Activated CD4-positive, alpha-beta T cell treated with anti-CD3 and anti-CD28 coated beads, Interleukin-2, amount 10 ng/mL, durations not matched to agents 24 days and 14 days (primary cell): ENCODE data around the gene DDX1. TPM values are rescaled to one million over a fixed set of nuclear protein-coding genes. Genes with fewer than 3 reads are reported as not detected.
"Not testable (repeated sequence)": the region's sequence is repeated elsewhere in the genome, so short reads cannot be mapped to it uniquely, and the experiment has no call there.

Source experiments
- DNase-seq: peaks from one replicate; pipeline ENCODE4 v3.0.0; 2022
- H3K27ac Mint-ChIP-seq: one replicate; pipeline ENCODE4 v1.8.0; 2022; ENCODE audit warnings: mild to moderate bottlenecking, mixed read lengths
- H3K27me3 Mint-ChIP-seq: one replicate; pipeline ENCODE4 v1.8.0; 2022; ENCODE audit warnings: mixed read lengths
- H3K36me3 Mint-ChIP-seq: one replicate; pipeline ENCODE4 v1.8.0; 2022; ENCODE audit warnings: low read depth, mild to moderate bottlenecking, mixed read lengths
- H3K4me1 Mint-ChIP-seq: one replicate; pipeline ENCODE4 v1.8.0; 2021; ENCODE audit warnings: mixed read lengths
- H3K4me3 Mint-ChIP-seq: one replicate; pipeline ENCODE4 v1.8.0; 2022; ENCODE audit warnings: mild to moderate bottlenecking, moderate library complexity, mixed read lengths
- H3K9me3 Mint-ChIP-seq: one replicate; pipeline ENCODE4 v1.8.0; 2021; ENCODE audit warnings: mixed read lengths
- intact Hi-C: fragments of 100-400 bp; cut with micrococcal nuclease; formaldehyde crosslinking; loops from one replicate; pipeline ENCODE4 v1.15.1; 2023
- total RNA-seq: library from RNA; stranded (reverse); gene quantifications from 2 replicates; pipeline ENCODE4 v1.2.3, GENCODE V29; 2022

DDX1 gene
- total RNA-seq, 1 donor from 2014 or later, result 116 TPM

DNA sequence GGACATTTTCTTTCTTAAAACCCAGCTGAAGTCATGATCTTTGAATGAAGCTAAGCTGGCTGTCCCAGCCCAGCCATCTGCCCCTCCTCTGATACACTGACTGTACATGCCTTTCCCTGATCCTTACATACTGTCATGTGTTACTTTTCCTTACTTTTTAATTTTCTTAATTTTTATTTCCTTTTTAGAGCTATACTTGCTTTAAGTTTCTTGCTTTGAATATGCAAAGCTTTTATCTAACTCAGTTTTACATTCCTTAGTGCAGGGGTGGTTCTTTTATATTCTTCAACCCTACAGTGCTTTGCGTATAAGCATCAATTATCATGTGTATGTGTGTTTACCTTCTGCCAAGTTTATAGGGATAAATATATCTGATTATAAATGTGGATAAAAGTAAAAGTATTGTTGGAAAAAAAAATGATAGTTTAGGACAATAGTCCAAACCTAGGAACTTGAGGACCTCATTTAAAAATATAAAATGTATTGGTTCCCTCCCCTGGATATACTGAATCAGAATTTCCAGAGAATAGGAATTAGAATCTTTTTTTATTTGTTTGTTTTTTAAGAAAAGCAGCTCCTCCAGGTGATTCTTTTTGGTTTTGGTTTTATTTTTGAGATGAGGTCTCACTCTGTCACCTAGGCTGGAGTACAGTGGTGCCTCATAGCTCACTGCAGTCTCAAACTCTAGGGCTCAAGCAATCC, 17.8 kb downstream of the DDX1 start:
- Mint-ChIP-seq H3K9me3 (no peaks in the 10 kb centered on the region), H3K27ac (no peak overlapping the region), H3K36me3 (peaks cover 55% of the 10 kb centered on the region), H3K4me1 (no peaks in the 10 kb centered on the region), H3K27me3 (no peaks in the 10 kb centered on the region), H3K4me3 (no peak overlapping the region)
- intact Hi-C loops, result no loop called here
- DNase-seq, result no peak

DNA sequence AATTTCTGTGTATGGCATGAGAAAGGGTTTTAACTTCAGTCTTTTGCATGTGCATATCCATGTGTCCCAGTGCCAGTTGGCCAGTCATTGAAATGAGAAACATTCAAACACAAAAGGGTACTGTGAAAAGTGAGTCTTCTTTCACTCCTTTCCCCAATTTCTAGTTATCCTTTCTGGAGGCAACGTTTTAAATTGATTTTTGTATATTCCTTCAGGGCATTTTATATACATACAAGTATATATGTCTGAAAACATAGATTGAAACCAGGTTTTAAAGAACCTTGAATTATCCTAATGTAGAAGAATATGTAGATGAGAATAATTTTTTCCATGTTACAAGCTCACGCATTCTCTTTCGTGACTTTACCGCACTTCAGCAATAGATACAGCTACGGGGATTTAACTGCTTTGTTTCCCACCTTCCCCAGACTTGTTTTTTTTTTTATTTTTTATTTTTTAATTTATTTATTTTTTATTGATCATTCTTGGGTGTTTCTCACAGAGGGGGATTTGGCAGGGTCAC, 18.8 kb downstream of the DDX1 start:
- DNase-seq, result no peak
- no peaks in the 10 kb centered on the region for H3K9me3 Mint-ChIP-seq
- no peak overlapping the region for H3K4me3 Mint-ChIP-seq
- H3K27ac Mint-ChIP-seq, result no peak overlapping the region
- intact Hi-C loops, result no loop called here
- H3K27me3 Mint-ChIP-seq, result no peaks in the 10 kb centered on the region
- H3K4me1 Mint-ChIP-seq, result no peaks in the 10 kb centered on the region
- peaks cover 51% of the 10 kb centered on the region for H3K36me3 Mint-ChIP-seq

- not testable (repeated sequence) for H3K4me1 Mint-ChIP-seq
These were observed 20.4 kb downstream of the DDX1 start for GRCh38 chr2:15612101-15612500.

GRCh38 chr2:15613736-15614429, 22.2 kb downstream of the DDX1 start:
- Mint-ChIP-seq H3K4me1 (no peaks in the 10 kb centered on the region), H3K36me3 (peaks cover 43% of the 10 kb centered on the region), H3K9me3 (no peaks in the 10 kb centered on the region), H3K27ac (no peak overlapping the region), H3K4me3 (no peak overlapping the region), H3K27me3 (no peaks in the 10 kb centered on the region)
- intact Hi-C loops, result no loop called here
- DNase-seq, result no peak

More at GRCh38 chr2:15612101-15612500, 20.4 kb downstream of the DDX1 start:
- intact Hi-C loops, DNase-seq, H3K27me3 Mint-ChIP-seq, H3K27ac Mint-ChIP-seq, H3K4me3 Mint-ChIP-seq, H3K9me3 Mint-ChIP-seq: not testable (repeated sequence)
- H3K36me3 Mint-ChIP-seq, result peaks cover 50% of the 10 kb centered on the region

DNA sequence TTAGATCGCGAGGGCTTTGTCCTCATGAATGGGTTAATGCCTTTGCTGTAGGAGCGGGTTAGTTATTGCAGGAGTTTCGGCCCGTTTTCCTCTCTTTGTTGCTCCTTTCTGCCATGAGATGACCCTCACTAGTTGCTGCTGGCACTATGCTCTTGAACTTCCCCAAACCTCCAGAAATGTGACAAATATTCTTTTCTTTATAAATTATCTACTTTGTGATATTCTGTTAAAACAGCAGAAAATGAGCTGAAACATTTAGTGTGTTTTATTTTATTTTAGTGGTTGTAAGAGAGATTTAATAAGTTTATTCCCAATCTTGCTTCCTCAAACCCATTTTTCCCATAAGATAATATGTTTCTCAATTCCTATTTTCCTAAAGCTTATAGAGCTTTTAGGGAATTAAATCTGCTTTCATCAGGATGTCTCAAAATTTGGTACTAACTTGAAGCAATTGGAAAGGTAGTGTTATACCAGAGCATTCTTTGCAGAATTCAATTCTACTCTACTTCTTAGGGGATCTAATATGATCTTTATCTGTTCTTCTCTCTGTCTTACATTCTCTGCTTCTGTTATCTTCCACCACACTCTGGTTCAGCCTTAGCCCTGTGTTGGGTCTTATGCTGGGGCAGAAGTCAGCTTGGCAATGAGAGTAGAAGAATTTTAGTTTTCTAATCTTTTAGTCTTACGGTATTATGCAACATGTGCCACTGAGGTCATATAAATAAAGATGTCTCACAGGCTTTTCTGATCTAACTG, 23.1 kb downstream of the DDX1 start:
- Mint-ChIP-seq H3K27me3 (no peaks in the 10 kb centered on the region), H3K27ac (no peak overlapping the region), H3K4me3 (no peak overlapping the region), H3K36me3 (peaks cover 40% of the 10 kb centered on the region), H3K4me1 (no peaks in the 10 kb centered on the region), H3K9me3 (no peaks in the 10 kb centered on the region)
- DNase-seq, result no peak
- intact Hi-C loops, result no loop called here

GRCh38 chr2:15615301-15615920, 23.7 kb downstream of the DDX1 start:
- H3K9me3 Mint-ChIP-seq, result no peaks in the 10 kb centered on the region

DNA sequence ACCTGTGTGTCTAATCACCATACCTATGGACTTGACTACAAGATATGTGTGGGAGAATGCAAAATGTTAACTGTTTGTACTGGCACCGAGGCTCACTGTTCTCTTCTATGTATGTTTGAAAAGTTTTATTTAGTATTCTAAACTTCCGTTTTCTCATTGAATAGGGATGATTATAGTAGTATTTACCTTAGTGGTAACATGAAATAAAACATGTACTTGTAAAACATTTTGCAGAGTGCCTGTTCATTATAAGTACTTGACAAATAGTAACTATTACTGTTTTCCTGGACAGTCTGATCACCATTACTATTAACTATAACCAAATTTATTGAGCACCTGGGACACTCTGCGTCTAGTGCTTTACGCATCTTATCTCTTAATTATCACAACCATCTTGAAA, 24.8 kb downstream of the DDX1 start:
- DNase-seq, result no peak
- H3K27me3 Mint-ChIP-seq, result no peaks in the 10 kb centered on the region
- H3K9me3 Mint-ChIP-seq, result no peaks in the 10 kb centered on the region
- peaks cover 39% of the 10 kb centered on the region for H3K36me3 Mint-ChIP-seq
- intact Hi-C loops, result no loop called here
- H3K4me1 Mint-ChIP-seq, result no peaks in the 10 kb centered on the region
- no peak overlapping the region for H3K27ac Mint-ChIP-seq
- no peak overlapping the region for H3K4me3 Mint-ChIP-seq

More at GRCh38 chr2:15615301-15615920, 23.7 kb downstream of the DDX1 start:
- intact Hi-C loops, result no loop called here
- H3K4me3 Mint-ChIP-seq, result no peak overlapping the region
- DNase-seq, result no peak
- no peaks in the 10 kb centered on the region for H3K4me1 Mint-ChIP-seq
- peaks cover 38% of the 10 kb centered on the region for H3K36me3 Mint-ChIP-seq
- H3K27ac Mint-ChIP-seq, result no peak overlapping the region
- H3K27me3 Mint-ChIP-seq, result no peaks in the 10 kb centered on the region

- Mint-ChIP-seq H3K36me3 (peaks cover 41% of the 10 kb centered on the region), H3K9me3 (no peaks in the 10 kb centered on the region), H3K27me3 (no peaks in the 10 kb centered on the region)
These were observed 25.4 kb downstream of the DDX1 start for GRCh38 chr2:15616850-15617777.

DNA sequence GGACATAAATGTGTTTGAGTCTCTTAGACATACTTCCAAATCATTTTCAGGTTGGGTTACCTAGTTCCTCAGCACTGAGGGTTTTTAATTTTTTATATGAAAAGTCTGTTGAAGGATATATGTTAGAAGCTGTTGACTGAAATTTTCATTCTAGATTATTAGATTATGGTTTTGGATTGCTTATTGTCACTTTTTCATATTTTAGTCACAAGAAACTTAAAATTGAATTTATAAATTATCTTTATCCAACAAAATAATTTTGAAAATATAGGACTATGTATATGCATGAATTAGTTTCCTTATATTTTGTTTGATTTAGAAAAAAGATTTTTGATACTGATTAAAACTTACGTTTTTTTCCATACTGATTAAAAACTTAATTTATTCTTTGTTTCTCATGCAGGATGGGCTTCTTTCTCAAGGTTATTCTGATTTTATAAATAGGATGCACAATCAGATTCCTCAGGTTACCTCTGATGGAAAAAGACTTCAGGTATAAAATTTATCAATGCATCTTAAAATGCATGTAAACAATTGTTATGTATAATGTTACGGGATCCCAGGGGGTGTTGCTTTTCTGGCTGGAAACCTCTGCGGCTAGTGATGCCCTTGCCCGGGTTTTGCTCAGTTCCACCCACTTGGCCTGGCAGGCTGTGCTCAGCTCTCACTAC, 26.2 kb downstream of the DDX1 start:
- Mint-ChIP-seq H3K4me1 (no peaks in the 10 kb centered on the region), H3K9me3 (peaks cover 3% of the 10 kb centered on the region), H3K27ac (no peak overlapping the region), H3K27me3 (no peaks in the 10 kb centered on the region), H3K4me3 (no peak overlapping the region), H3K36me3 (peaks cover 47% of the 10 kb centered on the region)
- no peak for DNase-seq
- intact Hi-C loops, result no loop called here

More at GRCh38 chr2:15616850-15617777, 25.4 kb downstream of the DDX1 start:
- Mint-ChIP-seq H3K27ac (no peak overlapping the region), H3K4me1 (no peaks in the 10 kb centered on the region), H3K4me3 (no peak overlapping the region)
- no peak for DNase-seq
- intact Hi-C loops, result no loop called here

DNA sequence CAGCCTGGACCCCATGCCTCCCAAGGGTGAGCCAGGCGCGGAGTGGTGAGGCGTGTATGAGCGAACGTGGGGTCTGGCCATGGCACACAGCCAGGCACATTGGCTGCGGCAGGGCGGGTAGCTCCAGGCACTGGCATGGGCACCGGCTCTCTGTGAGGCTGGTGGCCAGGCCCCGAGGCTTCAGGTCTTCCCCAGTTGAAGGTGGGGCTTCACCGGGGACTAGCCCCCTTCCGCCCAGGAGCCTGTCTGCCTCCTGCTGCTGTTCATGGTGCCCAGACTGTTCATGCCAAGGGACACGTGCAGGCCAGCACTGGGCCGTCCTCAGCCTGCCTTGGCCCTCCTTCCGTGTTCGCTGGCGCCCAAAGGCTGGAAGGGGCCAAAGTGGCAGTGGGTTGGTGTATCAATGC, 26.8 kb downstream of the DDX1 start:
- Mint-ChIP-seq H3K36me3 (peaks cover 48% of the 10 kb centered on the region), H3K4me1 (no peaks in the 10 kb centered on the region), H3K4me3 (no peak overlapping the region), H3K27ac (no peak overlapping the region), H3K27me3 (no peaks in the 10 kb centered on the region), H3K9me3 (peaks cover 6% of the 10 kb centered on the region)
- DNase-seq, result no peak
- intact Hi-C loops, result no loop called here

DNA sequence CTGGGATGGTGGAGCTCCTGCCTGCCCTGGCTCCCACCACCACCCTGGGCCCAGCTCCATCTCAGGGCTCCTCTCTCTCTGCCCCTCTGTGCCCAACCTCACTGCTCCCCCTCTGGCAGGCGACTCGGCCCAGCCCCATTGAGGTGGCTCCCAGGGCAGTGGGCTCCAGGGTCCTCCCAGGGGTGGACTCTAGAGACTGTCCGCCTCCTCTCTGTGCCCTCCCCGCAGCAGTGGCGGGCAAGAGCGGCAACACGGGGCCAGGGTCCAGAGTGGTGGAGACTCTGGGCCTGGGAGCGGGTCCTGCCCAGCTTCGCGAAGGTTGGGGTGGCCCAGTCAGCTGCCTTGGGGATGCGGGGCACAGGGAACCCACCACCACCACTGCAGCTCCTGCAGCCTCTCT, 27.4 kb downstream of the DDX1 start:
- no peaks in the 10 kb centered on the region for H3K27me3 Mint-ChIP-seq
- H3K36me3 Mint-ChIP-seq, result peaks cover 49% of the 10 kb centered on the region
- H3K27ac Mint-ChIP-seq, result no peak overlapping the region
- no peak overlapping the region for H3K4me3 Mint-ChIP-seq
- DNase-seq, result no peak
- intact Hi-C loops, result no loop called here
- peaks cover 10% of the 10 kb centered on the region for H3K9me3 Mint-ChIP-seq
- no peaks in the 10 kb centered on the region for H3K4me1 Mint-ChIP-seq

DNA sequence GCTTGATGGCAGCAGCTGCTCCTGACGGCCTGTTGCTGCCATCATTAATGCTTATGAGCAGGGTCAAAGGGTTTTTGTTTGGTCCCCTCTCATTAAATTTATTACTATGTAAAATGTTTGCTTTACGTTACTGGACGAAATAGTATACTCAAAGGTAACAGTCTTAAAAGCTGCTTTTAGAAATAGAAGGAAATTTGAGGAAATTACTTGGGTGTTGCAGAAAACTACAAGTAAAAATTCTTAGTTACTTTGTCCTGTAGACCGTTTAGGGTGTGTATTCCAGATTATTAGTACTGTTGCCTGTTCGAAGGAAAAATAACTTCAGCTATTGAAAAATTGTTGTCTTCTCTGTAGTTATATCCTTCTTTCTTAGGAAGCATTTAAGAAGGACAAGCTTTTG, 27.8 kb downstream of the DDX1 start:
- DNase-seq, result no peak
- peaks cover 50% of the 10 kb centered on the region for H3K36me3 Mint-ChIP-seq
- no peaks in the 10 kb centered on the region for H3K4me1 Mint-ChIP-seq
- no peak overlapping the region for H3K4me3 Mint-ChIP-seq
- H3K9me3 Mint-ChIP-seq, result peaks cover 14% of the 10 kb centered on the region
- no peaks in the 10 kb centered on the region for H3K27me3 Mint-ChIP-seq
- intact Hi-C loops, result no loop called here
- H3K27ac Mint-ChIP-seq, result no peak overlapping the region
